Stimulated activated CD8-positive, alpha-beta memory T cell treated with anti-CD3 and anti-CD28 coated beads, Interleukin-12 subunit alpha, Interleukin-12 subunit beta, amount 100 ng/mL, for 4 hours (primary cell): ENCODE data around the gene CLK2.
A peak's percentile ranks its signal among the peaks of the same experiment; 100 is the strongest.
"Not testable (repeated sequence)": the region's sequence is repeated elsewhere in the genome, so short reads cannot be mapped to it uniquely, and the experiment has no call there.

ENCODE experiments used
- DNase-seq: peaks from one replicate; pipeline ENCODE4 v3.0.0-alpha.2; 2020; ENCODE audit warnings: low read depth

Gene CLK2

DNA sequence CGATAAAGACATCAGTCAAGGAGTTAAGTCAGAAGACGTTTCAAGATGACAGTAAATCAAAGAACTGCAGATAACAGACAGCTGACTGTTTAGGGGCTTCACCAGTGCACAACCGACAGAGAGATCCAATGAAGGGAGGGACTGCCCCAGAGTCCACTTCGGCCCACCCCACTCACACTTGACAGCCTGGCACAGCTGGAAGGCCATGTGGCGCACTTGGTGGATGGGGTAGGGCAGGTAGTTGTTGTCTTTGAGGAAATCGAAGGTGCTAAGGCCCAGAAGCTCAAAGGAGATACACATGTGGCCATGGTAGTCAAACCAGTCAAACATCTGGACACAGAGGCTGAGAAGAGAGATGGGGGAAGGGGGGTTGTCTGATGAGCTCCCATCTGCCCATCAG lies 6.8 kb downstream of the CLK2 start:
- no peak for DNase-seq

DNA sequence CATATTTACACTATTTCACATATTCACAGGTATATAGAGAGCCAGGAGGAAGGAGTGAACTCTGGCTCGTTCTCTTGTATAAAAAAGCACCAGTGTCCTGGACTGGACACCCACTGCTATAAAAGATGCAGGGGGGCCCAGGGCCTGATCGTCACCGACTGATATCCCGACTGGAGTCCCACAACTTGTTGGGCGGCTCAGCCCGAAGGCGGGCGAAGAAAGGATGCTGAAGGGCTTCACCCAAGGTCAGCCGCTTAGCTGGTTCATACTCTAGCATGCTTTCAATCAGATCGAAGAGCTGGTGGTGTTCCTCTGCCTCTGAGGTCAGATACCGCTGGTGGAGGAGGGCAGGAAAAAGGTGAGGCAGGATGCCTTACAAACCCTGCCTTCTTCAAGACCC lies 10.2 kb downstream of the CLK2 start:
- DNase-seq: no peak

DNA sequence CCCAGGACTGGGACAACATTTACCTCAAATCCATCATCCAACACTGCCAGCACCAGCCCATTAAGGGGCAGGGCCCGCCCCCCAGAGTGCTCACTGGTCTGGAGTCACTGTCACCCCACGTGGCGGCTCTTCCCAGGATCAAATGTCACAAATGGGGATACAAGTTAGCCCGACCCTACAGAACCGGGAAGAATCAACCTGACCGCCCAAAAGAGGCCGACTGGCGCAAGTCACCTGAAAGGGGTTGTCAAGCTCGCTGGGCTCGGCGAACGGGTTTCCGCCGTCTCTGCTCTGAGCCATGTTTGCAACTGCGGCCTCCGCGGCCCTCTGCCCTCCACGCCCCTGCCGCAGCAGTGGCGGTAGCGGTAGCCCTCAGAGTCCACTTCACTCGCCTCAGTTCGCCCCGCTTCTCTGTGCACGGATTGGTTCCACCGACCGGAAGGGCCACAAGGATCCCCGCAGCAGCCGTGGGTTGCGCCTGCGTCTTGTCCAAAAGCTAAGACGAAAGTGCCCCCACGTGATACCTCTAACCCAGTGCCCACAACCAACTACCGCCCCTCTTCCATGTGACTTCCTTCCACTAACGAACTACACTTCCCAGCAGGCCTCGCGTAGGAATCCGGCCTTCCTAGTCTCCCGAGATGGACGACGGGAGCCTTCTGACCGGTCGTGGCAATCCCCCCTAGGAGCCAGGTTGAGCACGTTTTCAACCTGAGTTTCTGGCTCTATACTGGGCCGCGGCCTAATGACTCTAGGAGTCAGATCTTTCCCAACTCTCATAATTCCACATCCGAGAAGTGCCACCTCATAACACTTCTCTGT lies 11.2 kb downstream of the CLK2 start, which contains the start of gene SCAMP3:
TSS of gene SCAMP3 (minus strand) at position 509 of the 822 bp plus-strand sequence. CDS start at position 300, 209 bp downstream.
- DNase-seq: peak; percentile 76

DNA sequence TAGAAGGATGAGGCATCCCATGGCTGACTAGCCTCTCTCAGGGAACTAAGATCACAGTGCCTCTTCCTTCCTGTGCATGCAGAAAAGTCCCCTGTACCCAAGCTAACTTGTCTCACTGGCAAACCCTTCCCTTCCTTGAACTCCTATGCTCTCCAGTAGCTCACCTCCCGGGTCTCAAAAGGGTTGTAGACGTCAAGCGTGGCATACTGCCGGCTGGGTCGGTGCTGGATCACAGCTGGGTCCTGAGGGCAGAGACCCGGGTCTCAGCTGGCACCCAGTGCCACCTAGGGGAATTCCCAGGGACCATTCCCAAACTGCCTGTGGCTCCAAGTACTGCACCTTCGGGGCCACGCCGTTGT lies 11.8 kb downstream of the CLK2 start:
- DNase-seq: no peak

DNA sequence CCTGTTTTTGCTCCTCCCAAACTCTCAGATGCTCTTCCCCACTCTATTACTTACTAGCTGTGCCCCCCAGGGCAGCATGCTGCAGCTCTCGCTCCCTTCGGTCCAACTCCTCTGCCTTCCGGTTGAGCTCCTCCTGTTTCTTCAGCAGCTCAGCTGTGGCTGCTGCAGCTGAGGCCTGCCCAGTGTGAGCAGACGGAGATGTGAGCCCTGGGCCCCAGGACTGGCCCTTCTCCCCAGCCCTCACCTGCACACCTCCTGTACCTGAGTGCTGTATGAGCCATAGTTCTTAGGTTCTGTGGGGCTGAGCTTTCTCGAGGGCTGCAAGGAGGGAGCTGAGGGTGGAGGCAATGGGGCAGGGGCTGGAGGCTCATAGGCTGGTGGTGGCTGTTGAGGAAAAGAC lies 13.0 kb downstream of the CLK2 start:
- DNase-seq: no peak

DNA sequence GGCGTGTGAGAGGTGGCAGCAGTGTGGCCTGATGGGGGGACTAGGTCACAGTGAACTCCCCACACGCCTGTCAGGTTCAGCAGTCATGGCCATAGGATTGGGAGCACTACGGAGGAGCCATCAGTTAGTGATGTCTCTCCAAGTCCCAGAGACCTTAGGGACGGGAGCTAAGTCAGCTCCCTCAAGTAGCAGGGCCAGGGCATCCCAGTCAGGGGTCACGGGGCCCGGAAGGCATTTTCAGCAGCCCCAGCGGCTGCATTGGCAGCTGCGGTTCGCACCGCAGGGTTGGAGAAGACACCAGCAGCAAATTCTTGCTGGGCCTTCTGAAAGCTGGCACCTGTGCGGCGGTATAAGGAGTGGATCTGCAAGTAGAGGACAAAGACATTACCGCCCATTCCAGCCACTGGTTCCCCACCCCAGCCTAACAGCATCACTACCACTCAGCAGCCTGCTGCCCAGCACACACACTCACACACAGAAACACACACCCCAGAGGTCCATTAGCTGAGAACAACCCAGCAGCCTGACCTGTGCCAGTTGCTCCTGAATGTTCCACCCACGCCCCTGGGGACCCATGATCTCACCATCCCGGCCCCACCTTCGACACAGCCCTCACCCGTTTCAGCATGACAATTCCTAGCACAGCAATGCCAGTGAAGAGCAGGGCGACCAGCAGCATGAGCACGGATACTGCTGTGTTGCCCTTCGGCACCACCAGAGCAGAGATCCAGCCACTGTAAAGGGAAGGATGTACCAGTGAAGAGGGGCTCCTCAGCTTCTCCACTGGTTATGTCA lies 17.0 kb downstream of the CLK2 start:
- no peak for DNase-seq

DNA sequence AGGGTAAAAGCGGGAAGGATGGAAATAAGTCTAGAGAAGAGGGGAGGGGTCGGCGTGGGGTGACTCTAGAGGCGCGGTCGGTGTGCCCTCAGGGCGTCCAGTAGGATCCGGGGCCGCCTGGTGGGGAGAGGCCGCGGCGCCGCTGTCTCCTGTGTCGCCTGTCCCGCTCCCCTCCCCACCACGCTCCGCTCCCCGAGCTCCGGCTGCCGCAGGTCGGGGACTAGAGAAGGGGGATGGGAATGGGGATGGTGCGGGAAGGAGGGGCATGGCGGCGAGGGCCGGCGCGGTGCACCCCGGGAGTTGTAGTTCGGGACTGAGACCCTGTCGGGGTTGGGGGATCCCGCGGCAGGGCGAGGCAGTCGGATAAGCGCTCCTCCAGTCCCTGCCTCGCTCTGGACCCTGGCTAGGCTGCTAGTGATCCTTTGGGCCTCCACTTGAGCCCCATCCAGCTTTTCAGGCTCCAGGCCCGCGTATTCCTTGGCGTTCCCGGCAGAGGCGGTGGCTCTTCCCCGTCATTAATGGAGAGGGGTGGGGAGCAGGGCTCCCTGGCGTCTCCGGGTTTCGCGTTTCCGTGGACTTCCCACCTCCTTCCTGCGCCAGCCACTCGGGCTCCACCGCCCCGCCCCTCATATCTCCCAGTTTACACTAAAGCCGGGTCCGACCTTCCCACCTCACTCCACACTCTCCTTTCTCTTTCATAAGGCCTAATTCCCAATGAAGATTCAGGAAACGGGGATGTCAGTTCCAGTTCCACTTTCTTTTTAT lies 17.9 kb downstream of the CLK2 start, which contains the start of gene ENTREP3:
TSS of gene ENTREP3 (minus strand) at position 241 of the 765 bp plus-strand sequence. CDS start 606 bp downstream, outside the sequence.
- peak; percentile 56 for DNase-seq

DNA sequence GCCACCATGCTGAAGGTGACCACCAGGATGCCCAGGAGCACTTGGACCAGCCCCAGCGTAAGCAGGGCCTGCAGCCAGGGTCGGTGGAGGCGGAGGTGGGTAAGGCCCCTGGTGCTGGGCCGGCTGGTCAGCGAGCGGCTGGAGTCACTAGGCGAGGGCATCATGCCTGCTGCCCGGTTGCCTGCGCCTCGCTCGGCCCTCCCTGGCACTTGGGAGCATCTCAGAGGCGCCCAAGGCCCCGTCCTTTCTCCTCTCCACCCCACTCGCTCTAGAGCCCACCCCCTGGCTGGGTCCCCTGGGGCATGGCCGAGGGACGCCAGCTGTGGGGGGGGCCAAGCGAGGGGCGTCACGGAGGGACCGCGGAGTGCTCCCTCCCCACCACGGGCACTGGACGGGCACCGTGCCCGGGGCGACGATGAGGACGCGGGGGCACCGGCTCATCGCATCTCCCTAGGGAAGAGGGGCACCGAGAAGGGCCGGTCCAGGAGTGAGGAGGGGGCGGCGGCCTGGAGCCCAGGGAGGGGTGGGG lies 18.5 kb downstream of the CLK2 start:
- no peak for DNase-seq

DNA sequence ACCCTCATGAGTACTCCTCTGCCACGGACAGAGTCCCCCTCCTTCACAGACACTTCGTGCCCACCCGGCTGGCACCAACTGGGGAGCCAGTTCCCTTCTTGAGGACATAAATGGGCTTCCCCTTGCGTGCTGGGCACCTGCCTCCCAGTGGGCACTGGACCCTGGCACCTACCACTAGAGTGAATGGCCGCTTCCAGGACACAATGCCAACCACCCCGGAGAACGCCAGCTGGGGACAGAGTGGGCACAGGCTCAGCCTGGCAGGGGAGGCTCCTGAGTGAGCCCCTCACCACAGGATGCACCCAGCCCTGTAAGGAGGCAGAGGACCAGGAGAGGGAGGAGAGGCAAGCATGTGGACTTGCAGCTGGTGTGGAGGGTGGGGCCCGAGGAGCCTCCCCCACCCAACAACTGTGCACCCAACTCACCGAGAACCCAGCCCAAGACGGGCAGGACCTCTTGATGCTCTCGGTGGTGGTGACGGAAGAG lies 19.0 kb downstream of the CLK2 start:
- DNase-seq: no peak

DNA sequence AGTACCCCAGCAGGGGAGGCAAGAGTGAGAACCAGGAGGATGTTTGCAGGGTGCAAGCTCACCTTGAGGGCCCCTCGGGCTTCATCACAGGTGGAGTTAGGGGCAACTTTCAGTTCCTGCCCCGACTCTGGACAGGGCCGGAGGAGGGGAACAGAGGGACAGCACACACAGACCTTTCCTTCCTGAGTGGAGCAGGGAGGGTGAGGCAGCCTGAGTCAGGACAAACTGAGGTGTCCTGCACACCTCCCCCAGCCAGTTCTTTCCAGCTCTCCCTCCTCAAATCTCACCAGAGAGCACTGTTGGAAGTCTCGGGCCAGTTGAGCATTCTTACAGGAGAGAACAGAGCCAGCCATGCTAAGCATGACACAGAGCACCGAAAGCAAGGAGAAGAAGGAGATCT lies 19.5 kb downstream of the CLK2 start:
- no peak for DNase-seq

DNA sequence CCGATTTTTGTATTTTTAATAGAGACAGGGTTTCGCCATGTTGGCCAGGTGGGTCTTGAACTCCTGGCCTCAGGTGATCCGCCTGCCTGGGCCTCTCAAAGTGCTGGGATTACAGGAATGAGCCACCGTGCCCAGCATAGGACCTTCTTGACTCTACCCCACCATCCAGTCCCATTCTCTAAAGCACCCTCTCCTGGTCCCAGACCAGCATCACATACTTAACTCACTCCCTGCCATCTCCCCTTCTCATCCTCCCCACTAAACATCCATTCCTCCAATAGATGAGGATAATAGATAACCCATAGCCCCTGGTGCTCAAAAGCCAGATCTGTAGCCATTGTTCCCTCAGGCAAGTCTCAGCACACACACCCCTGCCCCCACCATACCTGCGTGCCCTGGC lies 20.1 kb downstream of the CLK2 start:
- no peak for DNase-seq

DNA sequence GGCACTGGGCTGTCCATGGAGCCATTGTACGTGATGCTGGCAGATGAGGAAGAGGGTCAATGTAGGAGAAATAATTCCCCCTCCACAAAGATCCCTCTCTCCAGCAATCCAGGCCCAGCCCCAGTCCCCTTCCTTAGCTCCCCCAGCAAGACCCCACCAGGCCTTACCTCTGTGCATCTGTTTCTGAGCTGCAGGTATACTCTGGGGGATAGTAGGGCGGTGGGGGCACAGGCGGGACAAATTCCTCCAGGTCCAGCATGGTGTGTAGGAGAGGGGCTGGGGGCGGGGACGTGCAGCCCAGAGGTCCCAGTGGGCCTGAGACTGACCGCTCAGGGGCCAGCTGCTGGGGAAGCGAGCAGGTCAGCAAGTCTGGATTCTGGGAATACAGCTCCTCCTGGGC lies 21.7 kb downstream of the CLK2 start:
- DNase-seq: no peak

DNA sequence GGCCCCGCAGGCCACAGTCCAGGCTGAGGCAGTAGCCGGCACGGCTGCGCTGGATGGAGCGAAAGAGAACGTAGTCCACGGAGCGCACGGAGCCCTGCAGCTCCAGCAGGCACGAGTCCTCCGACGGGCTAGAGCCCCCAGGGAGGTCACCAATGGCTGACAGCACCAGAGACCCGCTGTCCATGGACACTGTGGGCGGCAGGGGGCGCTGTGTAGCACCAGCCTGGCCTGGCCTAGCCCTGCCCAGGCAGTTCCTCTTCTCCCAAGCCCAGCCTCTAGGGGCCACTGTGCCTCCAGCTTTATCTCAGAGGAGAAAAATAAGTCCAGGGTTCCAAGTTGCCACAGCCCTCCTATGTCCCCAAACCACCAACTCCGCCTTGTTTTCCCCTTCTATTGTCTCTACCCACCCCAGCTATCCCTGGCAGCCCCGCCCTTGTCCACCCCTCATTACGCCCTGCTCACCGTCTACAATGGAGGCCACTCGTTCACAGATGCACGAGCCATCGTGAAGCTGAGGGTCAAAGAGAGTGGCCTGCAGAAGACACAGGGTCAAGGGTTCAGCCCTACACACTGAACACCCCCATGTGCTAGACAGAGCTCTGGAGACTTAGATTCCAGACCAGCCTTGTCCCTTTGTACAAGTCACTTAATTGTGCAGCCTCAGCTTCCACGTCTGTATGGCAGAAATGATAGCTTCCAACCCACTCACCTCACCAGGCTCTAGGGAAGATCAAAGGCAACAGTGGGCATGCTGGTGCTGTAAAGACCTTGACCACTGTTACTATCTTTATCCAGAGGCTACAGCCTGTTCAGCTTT lies 22.5 kb downstream of the CLK2 start:
- DNase-seq: peak; percentile 84

DNA sequence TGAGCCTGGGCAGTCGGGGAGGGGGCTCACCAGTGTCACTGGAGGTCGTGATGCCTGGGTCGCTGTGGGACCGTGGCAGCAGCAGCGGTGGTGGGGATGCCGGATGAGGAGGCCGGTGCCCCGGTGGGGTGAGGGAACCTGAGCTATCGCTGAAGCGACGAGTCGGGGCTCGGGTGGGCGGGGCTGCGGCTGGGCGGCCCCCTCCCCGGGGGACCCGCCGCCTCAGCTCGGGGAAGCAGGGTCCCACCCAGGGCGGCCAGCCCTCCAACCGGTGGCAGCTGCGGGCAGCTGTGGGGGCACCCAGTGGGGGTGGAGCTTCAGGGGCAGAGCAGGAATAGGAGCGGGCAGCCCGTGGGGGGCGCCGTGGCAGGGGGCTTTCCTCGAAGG lies 23.1 kb downstream of the CLK2 start:
- no peak for DNase-seq

DNA sequence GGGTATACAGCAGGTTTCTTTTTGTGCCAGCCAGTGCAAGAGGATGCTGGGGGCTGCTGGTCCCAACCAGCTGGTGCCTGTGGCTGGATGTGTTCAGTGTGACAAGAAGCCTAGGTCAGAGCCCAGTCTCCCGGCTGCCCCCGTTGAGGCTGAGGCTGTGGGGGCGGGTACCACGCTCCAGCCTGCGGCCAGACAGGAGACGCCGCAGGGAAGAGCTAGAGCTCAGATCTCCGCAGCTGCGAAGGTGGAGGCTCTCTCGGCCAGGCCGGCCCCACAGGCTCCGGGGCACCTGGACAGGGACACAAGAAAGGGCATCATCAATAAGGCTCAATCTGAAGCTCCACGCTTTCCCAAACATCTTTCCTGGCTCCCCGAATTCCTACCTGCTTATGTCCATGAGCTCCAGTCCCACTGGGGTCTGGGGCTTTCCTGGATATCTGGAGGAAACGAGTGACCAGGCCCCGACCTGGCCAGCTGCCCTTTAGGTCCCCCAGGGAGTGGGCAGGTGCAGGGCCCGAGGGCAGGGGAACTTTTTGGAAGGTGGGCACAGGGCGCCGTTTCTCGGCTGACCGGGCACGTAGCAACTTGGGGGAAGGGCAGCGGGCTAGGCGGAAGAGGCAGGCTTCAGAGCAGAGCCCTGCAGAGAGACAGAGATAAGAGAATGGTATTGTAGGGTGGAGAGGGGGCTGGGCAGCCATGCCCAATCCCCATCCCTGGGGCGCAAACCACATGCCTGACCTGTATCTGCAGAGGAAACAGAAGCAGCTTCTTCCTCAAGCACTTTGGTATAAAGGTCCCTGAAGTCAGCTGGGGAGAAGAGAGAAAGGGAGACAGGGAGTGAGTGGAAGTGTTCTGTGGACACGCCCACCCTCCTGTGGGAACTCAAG lies 25.4 kb downstream of the CLK2 start:
- DNase-seq: no peak

DNA sequence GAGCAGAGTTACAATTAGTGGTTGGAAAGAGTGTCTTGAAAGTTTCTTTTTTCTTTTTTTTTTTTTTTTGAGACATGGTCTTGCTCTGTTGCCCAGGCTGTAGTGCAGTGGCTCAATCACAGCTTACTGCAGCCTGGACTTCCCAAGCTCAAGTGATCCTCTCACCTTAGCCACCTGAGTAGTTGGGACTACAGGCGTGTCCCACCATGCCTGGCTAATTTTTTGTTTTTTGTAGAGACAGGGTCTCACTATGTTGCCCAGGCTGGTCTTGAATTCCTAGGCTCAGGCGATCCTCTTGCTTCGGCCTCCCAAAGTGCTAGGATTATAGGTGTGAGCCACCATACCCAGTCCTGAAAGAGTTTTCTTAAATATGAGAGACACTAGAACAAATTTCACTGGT lies 26.5 kb downstream of the CLK2 start:
- DNase-seq: not testable (repeated sequence)

DNA sequence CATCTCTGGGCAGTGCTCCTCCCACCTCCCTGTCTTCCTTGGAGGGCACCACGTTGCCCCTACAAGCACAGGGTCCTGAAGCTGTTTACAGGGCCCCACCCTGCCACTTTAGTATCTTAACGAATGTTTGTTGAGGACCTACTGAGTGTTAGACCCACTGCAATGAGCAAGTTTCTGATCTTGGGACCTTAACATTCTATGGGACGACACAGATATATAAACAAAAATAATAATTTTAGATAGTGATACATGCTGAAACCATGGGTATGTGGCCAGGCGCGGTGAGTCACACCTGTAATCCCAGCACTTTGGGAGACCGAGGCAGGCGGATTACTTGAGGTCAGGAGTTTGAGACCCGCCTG lies 28.2 kb downstream of the CLK2 start:
- no peak for DNase-seq

DNA sequence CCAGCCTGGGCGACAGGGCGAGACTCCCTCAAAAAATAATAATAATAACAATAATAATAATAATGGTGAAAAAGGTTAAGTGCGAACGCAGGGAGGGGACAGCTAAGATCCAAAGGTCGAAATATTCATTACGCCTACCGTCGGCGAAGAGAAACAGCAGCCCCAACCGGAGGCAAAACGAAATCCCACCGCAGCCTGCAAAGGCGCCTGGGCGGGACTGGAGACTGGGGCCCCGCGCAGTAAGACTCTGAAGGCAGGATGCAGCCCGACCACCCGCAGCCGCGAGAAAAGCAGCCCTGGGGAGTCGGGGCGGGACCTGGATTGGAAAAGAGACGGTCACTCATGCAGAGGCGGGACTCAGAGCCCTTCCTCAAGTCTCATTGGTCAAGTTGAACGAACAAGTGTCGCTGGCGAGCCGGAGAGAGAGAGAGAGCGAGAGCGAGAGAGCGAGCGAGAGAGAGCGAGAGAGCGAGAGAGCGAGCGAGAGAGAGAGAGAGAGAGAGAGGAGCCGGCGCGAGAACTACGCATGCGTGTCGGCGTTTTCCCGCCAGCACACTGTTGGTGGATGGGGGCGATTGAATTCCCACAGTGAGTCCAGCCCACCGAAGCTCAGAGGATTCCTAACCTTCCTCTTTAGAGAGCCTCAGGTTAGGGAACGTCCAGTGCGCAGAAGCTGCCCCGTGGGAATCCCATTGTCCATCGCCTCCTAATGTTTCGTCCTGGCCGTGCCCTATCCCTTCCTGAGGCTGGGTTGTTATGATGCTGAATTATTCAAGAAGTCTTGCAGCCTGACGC lies 28.7 kb downstream of the CLK2 start:
- DNase-seq: peak; percentile 80

DNA sequence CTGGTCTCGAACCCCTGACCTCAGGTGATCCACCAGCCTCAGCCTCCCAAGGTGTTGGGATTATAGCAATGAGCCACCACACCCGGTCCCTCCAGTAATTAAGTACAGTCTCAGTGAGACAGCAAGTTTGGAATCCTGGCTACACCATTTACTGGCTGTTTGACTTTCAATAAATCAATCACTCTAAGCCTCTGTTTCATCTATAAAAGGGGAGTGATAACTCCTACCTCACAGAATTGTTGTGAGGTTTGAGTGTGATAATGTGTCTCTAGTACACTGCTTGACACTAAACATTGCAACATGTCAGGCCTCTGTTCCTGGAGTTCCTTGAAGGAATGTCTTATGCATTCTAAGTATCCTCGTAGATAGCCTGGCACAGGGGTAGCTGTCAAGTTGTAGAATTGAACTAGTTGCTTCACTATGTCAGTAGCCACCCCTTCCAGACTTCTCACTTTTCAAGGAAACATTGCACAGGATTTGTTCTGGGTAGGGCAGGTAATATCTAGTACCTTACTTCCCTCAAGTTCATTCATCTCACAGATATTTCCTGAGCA lies 30.4 kb downstream of the CLK2 start:
- DNase-seq: no peak
